Epidermal melanocyte (primary cell): ENCODE data around the gene GATD1.

Experiments used
- DNase-seq: peaks from one replicate; pipeline ENCODE4 v3.0.0; 2011; ENCODE audit warnings: low spot score; ENCODE audit not compliant: insufficient read length

GATD1 gene

DNA sequence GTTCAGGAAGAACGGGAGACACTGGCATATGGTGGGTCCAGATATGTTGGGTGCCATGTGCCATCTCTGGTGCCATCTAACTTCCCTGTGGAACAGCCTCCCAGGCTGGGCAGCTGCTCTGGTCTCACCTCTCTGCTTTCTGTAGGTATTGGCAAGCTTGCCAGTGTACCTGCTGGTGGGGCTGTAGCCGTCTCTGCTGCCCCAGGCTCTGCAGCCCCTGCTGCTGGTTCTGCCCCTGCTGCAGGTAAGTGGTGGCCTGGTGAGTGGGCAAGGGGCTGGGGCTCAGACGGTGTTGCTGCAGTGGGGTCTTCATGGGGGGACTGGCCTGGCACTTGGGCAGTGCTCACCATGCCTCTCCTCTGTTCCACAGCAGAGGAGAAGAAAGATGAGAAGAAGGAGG, 35.1 kb upstream of the GATD1 start:
- no peak for DNase-seq

DNA sequence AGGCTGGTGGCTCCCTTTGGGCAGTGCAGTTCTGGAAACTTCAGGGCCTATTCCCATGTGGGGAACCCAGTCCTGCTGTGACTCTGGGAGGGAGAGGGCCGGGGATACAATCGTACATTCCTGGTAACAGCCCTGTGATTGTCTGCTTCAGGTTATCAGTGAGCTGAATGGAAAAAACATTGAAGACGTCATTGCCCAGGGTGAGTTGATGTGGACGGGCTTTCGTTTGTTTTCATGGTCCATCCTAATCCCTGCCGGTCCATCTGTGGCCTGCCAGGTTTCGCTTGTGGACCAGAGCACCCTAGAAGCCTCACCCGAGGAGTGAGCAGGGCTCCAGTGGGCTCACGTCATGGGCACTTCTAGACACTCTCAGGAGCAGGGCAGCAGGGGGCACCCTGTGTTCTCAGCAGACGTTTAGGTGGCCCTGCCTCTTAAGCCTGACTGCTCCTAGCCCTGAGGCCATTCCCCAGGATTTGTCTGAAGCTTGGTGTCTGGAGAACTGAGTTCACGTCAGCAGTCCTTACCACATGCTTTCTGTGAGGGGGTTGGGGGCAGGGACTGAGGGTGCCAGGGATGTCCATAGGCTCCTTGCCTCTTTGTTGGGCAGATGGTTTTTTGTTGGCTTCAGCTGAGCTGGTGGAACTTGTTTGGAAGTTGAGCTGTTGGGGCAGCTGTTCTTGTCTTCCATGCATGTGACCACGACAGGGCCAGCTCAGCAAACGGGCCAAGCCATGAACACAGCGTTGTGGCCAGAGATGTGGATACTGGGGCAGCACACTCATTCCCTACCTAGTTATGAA, 34.4 kb upstream of the GATD1 start:
- no peak for DNase-seq

DNA sequence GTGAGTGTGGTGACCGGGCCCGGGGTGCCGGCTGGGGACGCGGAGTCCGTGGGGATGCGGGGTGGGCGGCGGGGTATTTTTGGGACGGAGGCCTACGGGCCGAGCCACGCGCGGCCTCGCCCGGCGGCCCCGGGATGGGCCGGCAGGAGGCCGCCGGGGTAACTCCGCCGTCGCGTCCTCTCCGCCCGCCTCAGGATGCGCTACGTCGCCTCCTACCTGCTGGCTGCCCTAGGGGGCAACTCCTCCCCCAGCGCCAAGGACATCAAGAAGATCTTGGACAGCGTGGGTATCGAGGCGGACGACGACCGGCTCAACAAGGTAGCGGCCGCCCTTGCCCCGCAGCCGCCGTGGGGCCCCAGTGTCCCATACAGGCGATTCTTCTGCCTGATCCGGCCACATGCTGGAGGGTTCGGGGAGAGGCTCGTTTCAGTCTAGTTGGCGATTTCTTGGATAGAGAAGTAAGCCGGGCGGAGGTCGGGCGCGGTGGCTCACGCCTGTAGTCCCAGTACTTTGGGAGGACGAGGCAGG, 32.8 kb upstream of the GATD1 start:
- DNase-seq: no peak

DNA sequence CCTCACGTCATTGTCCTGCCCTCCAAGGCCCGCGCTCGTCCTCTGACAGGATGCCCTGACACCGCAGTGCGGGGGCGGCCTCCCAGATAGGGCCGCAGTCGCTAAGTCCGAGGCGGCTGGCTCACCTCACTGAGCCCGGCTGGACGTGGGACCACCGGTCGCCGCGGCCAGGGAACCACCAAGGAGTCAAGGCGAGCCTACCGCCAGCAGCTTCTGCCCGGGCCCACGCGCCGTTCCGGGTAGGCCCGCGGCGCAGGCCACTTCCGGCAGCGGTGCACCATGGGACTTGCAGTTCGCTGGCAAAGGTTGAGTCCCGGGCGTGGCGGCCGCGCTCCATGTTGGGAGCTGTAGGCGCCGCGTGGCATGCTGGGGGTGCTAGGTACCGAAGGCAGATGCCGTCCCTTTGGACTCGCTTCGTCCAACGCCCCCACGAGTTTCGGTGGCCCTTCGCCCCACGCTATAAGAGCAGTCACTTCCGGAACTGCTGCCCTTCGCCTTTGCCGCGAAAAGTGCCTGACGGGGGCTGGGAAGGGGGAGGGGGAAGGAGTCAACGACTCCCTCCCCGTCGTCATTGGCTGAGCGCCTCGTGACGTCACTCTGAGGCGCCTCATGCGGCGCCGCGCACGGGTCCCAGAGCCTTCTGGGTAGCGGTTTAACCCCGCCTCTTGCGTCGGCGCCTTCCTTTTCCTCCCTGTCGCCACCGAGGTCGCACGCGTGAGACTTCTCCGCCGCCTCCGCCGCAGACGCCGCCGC, 32.2 kb upstream of the GATD1 start, which contains the start of gene RPLP2:
Gene RPLP2, plus strand, starts transcription at position 681 of the 753 bp plus-strand sequence. CDS start 268 bp downstream, outside the sequence.
- peak; percentile 99 for DNase-seq

DNA sequence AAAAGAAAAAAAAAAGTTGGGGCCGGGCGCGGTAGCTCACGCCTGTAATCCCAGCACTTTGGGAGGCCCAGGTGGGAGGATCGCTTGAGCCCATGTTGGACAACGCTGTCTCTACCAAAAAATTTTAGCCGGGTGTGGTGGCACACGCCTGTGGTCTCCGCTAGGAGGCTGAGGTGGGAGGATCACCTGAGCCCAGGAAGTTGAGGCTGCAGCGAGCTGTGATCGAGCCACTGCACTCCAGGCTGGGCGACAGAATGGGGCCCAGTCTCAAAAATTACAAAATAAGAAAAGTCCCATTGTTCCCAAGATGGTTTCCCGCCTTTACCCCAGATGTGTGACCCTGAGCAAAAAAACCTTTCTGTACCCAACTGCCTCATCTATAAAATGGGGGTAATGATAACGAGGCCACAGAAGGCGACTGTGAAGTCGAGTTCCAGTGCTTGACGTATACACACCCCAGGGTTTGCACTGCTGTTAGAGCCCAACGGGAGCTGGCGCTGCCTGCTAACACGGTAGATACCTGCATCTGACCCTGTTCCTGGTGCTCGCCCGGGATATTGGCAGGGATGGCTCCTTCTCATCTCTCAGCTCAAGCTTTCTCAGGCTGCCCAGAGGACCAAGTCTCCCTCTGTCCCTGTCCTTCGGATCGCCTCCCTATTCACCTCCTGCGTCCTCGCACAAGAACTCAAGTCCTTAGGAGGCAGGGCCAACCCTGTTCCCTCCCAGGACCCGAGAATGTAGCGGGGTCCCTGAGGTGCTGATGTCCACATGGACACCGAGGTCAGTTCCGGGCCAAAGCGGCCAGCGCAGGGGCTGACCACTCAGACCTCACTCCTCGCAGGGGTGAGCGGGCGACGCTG, 31.4 kb upstream of the GATD1 start:
- DNase-seq: peak; percentile 90

DNA sequence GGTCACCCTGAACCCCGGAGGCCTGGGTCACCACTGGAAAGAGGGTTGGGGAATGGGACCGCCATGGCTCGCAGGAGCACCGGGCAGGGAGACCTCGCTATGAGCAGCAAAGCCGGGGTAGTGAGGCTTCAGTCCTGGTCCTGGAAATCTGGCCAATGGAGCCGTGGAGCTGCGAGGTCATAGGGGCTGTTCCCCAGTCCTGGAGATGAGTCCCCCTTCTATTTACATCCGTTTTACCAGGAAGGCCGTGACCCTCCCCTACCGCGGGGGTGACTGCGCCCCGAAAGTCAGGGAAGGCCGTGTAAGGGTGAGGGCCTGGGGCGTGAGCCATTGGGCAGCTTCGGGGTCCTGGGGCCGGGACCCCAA, 27.3 kb upstream of the GATD1 start:
- DNase-seq: no peak

DNA sequence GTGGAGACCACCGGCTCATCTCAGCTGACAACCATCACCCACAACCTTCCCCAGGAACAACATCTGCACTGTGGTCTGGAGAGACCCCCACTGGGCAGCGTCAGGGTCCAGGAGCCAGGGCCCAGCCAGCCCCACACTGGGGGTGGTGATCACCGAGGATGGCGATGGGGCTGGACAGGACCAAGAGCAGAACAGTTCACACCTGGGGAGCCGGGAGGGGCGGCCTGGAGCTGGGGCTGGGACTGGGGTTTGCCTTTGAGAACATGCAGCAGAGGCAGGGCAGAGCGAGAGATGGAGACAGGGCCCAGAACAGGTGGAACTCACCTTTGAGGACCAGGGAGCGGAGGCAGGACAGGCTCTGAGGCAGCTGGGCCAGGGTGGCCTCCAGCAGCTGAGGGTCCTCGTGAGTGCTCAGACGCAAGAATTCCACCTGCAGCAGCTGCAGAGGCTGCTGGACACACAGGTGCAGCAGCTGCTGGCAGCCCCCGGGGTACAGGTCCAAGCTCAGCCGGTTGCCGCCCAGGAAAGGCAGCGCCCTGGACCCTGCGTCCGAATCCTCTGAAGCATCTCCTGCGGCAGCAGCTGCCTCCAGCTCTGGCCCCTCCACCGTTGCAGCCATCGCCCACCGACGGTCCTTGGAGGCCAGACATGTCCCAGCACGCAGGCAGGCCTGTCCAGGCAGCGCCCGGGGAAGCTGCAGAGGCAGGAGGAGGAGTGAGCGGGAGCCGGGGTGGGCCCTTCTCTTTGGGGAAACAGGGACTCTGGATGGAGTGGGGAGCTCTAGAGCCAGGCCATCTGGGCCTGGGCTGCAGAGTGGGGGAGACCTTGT, 26.7 kb upstream of the GATD1 start:
- DNase-seq: no peak

DNA sequence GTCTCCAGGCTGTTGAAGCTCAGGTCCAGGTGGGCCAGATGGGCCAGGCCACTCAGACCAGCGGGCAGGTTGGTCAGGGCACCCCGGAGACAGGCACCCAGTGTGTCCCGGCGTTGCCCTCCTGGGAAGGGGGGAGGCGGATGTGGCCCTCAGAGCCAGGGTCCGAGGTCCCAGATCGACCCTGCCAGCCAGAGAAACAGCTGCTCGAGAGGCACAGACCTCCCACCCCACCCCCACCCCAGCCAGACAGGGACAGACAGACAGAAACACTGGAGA, 26.1 kb upstream of the GATD1 start:
- no peak for DNase-seq

DNA sequence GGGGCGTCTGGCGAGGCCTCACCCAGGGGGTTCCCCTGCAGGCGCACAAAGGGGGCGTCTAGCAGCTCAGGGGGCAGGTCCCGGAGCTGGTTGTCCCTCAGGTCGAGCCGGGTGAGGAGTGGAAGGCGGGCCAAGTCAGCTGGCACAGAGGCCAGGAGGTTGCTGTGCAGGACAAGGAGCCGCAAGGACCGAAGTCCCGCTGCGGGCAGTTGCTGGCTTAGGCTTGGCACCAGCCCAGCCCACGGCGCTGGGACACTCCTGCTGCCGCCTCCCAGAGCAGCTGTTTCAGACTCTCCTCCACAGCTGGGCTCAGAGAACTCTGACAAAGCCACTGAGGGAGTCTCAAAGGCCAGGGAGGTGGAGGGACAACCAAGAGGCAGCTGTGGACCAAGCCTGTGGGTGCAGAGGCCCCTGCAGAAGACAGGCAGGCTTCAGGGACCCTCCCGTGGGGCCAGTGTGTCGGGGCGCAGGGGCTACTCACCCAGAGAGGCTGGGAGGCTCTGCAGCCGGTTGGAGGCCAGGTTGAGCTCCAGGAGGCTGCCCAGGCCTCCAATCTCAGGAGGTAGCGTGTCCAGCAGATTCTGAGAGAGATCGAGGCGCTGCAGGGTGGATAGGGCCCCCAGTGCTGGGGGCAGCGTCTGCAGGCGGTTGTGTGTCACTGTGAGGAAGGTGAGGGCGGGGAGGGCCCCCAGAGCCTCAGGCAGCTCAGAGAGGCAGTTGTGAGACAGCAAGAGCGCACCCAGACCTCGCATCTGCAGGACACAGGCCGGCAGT, 25.6 kb upstream of the GATD1 start:
- DNase-seq: no peak

DNA sequence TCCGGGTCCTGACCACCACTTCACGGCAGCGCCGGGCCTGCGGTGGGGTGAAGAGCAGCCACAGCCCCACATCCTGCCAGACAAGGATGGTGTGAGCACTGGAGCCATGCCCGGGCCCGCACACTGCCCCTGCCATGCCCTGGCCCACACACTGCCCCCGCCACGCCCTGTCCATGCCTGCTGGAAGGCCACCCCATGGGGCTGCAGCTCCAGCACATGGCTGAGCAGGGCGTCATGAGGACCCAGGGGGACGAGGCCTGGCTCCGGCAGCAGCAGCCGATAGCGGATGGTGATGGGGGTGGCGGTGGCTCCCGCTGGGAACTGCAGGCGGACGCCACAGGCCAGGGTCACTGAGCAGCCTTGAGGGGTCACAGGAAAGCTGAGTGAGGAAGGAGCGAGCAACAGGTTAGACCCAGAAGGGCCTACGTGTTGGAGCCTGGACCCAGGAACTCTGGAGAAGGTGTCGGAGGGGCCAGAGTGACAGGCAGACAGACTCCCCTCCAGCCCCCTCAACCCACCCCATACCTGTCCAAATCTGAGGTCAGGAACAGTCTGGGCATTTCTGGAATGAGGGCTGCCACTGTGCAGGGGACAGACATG, 24.8 kb upstream of the GATD1 start:
- no peak for DNase-seq

DNA sequence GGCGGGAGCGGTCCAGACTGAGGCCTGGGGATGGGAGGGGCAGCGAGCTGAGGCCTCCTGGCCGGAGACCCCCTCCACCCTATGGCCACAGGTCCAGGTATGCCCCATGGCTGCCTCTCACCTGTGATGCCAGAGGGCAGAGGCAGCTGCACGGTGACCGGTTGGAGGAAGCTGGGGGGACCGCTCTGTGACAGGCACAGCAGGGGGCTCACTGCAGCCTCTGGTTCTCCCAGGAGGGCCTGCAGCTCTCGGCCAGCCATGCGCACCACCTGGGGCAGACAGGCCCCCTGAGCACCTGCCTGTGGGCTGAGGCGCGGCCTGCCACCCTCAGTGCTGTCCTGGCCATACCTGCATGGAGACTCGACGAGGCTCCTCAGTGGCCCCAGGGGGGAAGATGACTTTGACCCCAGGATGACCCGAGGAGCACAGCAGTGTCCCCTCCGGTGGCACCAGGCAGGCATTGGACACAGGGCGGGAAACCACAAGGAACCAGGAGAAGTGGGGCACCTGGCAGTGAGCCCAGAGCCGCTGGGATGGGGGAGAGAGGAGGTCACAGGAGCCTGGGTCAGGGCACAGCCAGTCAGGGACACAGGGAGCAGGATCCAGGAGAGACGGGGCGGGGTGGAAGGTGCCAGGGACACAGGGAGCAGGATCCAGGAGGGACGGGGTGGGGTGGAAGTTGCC, 24.0 kb upstream of the GATD1 start:
- no peak for DNase-seq

DNA sequence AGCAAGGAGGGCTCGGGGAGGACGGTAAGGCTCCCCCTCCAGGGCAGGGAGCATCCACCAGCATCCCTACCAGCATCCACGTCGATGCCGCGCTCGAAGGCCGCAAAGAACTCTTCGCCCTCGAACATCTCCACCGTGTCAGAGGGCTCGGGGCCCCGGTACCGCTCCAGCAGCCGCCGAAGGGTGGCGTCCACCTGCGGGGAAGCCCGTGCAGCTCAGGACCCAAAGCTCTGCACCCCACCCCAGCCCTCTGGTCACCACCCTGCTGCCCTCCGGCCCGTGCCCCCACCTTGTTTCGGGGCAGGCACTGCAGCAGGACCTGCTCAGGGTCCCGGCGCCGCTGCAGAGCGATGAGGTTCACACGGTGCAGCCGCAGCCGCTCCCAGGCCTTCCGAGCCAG, 23.2 kb upstream of the GATD1 start:
- DNase-seq: no peak

DNA sequence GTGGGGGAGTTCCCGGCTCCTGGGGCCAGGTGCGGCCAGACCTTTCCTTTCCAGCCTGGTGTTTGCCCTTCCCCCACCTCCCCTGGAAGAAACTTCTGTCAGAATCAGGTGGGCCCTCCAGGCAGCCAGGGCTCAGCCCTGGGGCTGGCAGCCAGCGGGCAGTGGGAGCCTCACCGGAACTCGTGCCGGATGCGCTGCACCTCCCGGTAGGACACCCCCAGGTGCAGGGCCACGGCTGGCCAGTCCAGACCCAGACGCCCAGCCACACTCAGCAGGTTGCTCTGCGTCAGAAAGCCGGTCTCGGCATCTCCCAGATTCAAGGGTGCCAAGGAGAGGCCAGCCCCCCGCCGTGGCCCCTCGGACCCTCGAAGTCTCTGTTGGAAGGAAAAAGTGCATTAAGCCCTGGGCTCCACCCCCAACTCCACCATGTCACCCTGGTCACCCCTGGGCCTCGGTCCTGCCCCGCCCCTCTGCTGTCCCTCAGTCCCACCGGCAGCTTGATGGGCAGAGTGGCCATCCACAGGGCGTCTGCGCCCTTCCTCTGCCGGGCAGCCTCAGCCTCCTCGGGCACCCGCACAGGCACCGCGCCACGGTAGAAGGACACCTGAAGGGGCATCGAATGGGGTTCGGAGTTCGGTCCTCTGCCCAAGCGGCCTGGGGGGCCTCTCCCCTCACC, 22.5 kb upstream of the GATD1 start:
- DNase-seq: no peak

DNA sequence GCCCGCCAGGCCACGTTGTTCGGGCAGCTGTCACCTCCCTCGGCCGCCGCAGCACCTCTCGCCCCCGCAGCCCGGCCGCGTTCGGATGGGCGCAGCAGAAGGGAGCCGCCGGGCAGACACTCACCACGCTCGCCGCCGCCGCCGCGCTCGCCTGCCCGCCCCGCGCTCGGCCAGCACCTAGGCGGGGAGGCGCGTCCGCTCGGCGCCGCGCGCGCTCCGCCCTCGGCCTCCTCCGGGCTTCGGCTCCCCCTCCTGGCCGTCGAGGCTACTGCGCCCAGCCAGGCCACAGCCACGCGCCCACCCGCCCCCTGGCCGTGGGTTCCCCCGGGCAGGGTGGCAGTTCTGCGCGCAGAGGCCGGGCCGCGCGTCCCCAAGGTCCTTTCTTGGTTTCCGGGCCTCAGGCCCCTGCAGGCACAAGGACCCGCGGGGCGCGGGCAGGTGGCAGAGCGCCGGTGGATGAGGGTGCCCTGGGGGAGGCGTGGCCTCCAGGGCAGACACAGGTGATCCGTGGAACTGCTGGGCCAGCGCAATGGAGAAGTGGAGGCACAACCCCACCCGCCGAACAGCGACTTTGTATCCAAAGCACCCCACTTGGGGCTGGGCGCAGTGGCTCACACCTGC, 20.9 kb upstream of the GATD1 start, which contains the start of gene SLC25A22:
Gene SLC25A22, minus strand, starts transcription at position 189 of the 621 bp plus-strand sequence. CDS start 3,275 bp downstream, outside the sequence.
- peak; percentile 98 for DNase-seq

DNA sequence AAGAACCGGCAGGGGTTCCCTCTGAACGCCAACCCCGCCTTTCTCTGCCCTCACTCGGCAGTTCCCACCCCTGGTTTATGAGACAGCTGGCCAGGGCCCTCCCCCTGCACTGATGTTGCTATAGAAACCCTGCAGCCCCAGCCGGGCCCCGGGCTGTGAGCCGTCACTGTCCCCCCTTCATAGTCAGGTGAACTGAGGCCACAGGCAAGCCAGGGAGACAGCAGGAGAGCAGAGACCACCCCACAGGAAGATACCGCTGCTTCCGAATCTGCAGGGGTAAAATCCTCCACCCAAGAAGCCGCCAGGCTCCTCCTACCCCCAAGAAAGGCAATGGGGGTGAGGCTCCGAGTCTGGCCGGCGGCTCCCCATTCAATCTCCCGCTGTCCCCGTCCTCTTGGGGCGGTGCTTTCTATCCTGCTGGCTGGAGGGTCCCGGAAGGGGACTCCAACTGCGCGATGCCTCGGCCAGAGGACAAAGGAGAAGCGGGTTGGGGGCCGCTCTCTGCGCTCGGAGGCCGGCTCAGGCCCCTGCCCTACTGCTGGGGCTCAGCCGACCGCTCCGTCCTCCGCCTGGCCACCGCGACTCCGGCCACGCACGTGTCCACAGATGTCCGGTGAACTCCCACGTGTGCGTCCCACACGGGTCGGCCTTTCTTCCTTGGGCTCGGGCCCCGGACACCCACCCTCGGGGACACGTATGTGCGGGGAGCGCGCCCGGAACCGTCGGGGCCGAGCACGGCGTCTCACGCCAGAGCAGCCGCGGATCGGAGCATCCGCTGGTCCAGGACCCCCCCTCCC, 20.2 kb upstream of the GATD1 start:
- DNase-seq: peak; percentile 95

DNA sequence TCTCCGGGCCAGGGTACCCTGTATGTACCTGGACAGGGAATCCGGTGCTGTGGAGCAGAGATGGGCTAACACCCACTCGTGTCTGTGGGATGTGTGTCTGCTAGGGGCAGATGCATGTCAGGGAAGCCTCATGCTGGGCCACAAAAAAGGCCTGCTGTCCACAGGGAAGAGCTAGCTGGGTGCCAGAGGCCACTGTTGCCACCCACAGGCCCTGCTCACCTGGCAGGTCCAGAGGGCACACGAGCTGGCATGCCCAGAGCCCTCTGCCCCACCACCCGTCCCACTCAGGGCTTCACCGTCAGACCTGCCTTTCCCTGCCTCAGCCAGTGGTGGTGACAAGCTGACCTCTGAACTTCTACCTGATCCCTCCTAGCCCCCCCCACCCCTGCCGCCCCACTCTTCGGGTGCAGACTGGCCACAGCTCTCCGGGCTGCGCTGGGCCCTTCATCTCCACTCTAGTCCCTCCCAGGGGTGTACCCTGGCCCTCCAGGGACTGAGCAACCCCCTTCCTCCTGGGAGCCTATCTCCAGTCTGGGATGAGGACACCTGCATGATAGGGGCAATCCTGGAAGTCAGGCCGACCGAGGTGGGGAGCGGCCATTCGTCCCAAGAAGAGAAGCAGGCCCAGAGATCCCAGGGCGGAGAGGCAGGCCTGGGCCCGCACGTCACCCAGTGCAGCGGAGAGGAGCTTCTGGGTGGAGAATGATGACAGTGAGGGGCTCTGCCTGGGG, 19.4 kb upstream of the GATD1 start:
- DNase-seq: no peak
